Spleen (tissue), 11 donors: ENCODE measurements around the gene TCEANC. TPM values are rescaled to one million over a fixed set of nuclear protein-coding genes. Genes with fewer than 3 reads are reported as not detected.

Experiments
- DNase-seq: peaks from one replicate; pipeline ENCODE4 v3.0.0-alpha.2; 2020
- H3K27ac ChIP-seq, 8 donors: fragments of 200-600 bp; sonication (generic) in 7 of 8; 1 replicate in 4 of 8; 2 replicates in 4 of 8; pipeline versions ENCODE4 v1.5.0 to v1.8.0; 2016 to 2021; ENCODE audit warnings: inconsistent platforms in 4 of 8, mild to moderate bottlenecking in 4 of 8, moderate library complexity in 1 of 8
- H3K27me3 ChIP-seq, 7 donors: fragments of 200-600 bp; sonication (generic) in 6 of 7; replicated peaks in 1 of 7; 1 replicate in 4 of 7; 2 replicates in 3 of 7; pipeline versions ENCODE4 v1.5.0 to v1.8.0; 2016 to 2021; ENCODE audit warnings: inconsistent platforms in 3 of 7, mild to moderate bottlenecking in 1 of 7
- H3K36me3 ChIP-seq, 6 donors: fragments of 200-600 bp; sonication (generic) in 5 of 6; 1 replicate in 4 of 6; 2 replicates in 2 of 6; pipeline versions ENCODE4 v1.5.0 to v1.8.0; 2016 to 2021; ENCODE audit warnings: inconsistent platforms in 2 of 6
- H3K4me1 ChIP-seq, 6 donors: fragments of 200-600 bp; sonication (generic) in 5 of 6; 1 replicate in 3 of 6; 2 replicates in 3 of 6; pipeline versions ENCODE4 v1.5.0 to v1.8.0; 2016 to 2021; ENCODE audit warnings: inconsistent platforms in 3 of 6
- H3K4me3 ChIP-seq, 8 donors: fragments of 200-600 bp; sonication (generic) in 7 of 8; 1 replicate in 4 of 8; 2 replicates in 4 of 8; pipeline versions ENCODE4 v1.5.0 to v1.8.0; 2016 to 2021; ENCODE audit warnings: inconsistent platforms in 4 of 8, mild to moderate bottlenecking in 4 of 8, moderate library complexity in 2 of 8
- H3K9me3 ChIP-seq, 8 donors: fragments of 200-600 bp; sonication (generic) in 7 of 8; 1 replicate in 4 of 8; 2 replicates in 4 of 8; pipeline versions ENCODE4 v1.5.0 to v1.8.0; 2016 to 2021; ENCODE audit warnings: inconsistent platforms in 4 of 8
- CTCF ChIP-seq, 11 experiments: fragments of 200-600 bp in 7 of 11; fragments of 450-650 bp in 4 of 11; sonication (generic) in 4 of 11; IDR thresholded peaks in 8 of 11; conservative IDR thresholded peaks in 3 of 11; 1 replicate in 7 of 11; 2 replicates in 4 of 11; pipeline versions ENCODE4 v1.4.0 to v1.8.0; 2016 to 2021; ENCODE audit warnings: antibody characterized with exemption in 11 of 11, inconsistent platforms in 4 of 11, mild to moderate bottlenecking in 1 of 11
- POLR2A ChIP-seq, 3 donors: fragments of 450-650 bp; IDR thresholded peaks; one replicate each; pipeline ENCODE4 v1.5.1; 2017; ENCODE audit warnings: antibody characterized with exemption in 3 of 3, mild to moderate bottlenecking in 1 of 3
- POLR2AphosphoS5 ChIP-seq, 3 donors: sonication (generic); formaldehyde crosslinking; IDR thresholded peaks; one replicate each; pipeline ENCODE4 v1.5.1; 2017; ENCODE audit warnings: antibody characterized with exemption in 3 of 3
- WGBS, 5 donors: extraction: QIAGEN DNeasy Blood & Tissue Kit in 3 of 5; methylation state at CpG; one replicate each; pipeline versions ENCODE4 v1.1.5 to v1.1.7; 2013 to 2018; 5-methylcytosine and 5-hydroxymethylcytosine counted together
- intact Hi-C: fragments of 100-400 bp; cut with DNase I; formaldehyde crosslinking; loops from one replicate; pipeline ENCODE4 v1.15.0; 2023; ENCODE audit warnings: low total_unique reads
- polyA plus RNA-seq, 3 donors: library from polyadenylated mRNA; stranded (reverse); fragments of 200-250 nt; gene quantifications; one replicate each; pipeline ENCODE4 v1.2.1, GENCODE V29; 2013
- total RNA-seq, 7 donors: library from RNA; depleted of rRNA in 3 of 7; stranded (reverse); fragments of >200 nt in 3 of 7; fragmentation: NEBNext Ultra II Directional in 4 of 7; extraction: Animal tissue kit (Norgen Biotek cat#: 25700) in 4 of 7; gene quantifications; one replicate each; pipeline versions ENCODE4 v1.1.0 to v1.2.1, GENCODE V29; 2016 to 2021
- donor health status: healthy with polysubstance abuse.
- donor health status: DM: no; HTN: no; CAD: no; lungs with moderate emphysema.
- donor health status: DM: no; HTN: no; CAD: no.
- donor health status: Bipolar disorder and iron deficiency.
- donor health status: healthy.
- donor health status: DM: no; HTN: no; CAD: no.
- donor health status: DM: yes; HTN: yes; CAD: no.

TCEANC gene
- total and polyA plus RNA-seq, 10 donors = 2.6 to 11.6 (median 8.1) TPM

GRCh38 chrX:13699183-13699826, 46.4 kb downstream of the TCEANC start:
- no peak for DNase-seq
- 58 to 66% (median 63%) methylated on average over 7 of the region's 7 CpGs for WGBS, 5 donors
- peaks cover 0 to 7% (median 0%) of the 10 kb centered on the region in 6 donors for H3K36me3 ChIP-seq
- H3K27me3 ChIP-seq = peaks cover 0 to 4% (median 0%) of the 10 kb centered on the region in 7 donors
- intact Hi-C loops = no loop called here
- no peaks in the 10 kb centered on the region for H3K9me3 ChIP-seq
- H3K27ac ChIP-seq = peak overlapping the region in 5 of 8 donors; percentile 7 to 73 (median 66)
- peaks cover 15 to 99% (median 59%) of the 10 kb centered on the region in 6 donors for H3K4me1 ChIP-seq
- no peak overlapping the region for H3K4me3 ChIP-seq
- TF ChIP-seq CTCF (IDR thresholded peaks at IDR 0.05 in 8 of 11, conservative IDR thresholded peaks at IDR 0.05 in 3 of 11) (no peak), POLR2A (IDR thresholded peaks at IDR 0.05) (no peak), POLR2AphosphoS5 (IDR thresholded peaks at IDR 0.05) (no peak)

GRCh38 chrX:13700380-13700779, 47.4 kb downstream of the TCEANC start:
- Histone ChIP-seq H3K27ac (no peak overlapping the region), H3K9me3 (no peaks in the 10 kb centered on the region), H3K4me1 (peaks cover 10 to 89% (median 49%) of the 10 kb centered on the region in 6 donors), H3K36me3 (peaks cover 0 to 8% (median 0%) of the 10 kb centered on the region in 6 donors), H3K4me3 (no peak overlapping the region), H3K27me3 (peaks cover 0 to 4% (median 0%) of the 10 kb centered on the region in 7 donors)
- DNase-seq = no peak
- intact Hi-C loops = no loop called here
- TF ChIP-seq POLR2AphosphoS5 (IDR thresholded peaks at IDR 0.05) (no peak), CTCF (IDR thresholded peaks at IDR 0.05 in 8 of 11, conservative IDR thresholded peaks at IDR 0.05 in 3 of 11) (no peak), POLR2A (IDR thresholded peaks at IDR 0.05) (no peak)
- WGBS, 5 donors = 73 to 88% (median 82%) methylated on average over 4 of the region's 4 CpGs

- no peak for DNase-seq
- WGBS, 5 donors = 71 to 85% (median 77%) methylated on average over 4 to 5 of the region's 5 CpGs
- H3K4me3 ChIP-seq = no peak overlapping the region
- H3K27me3 ChIP-seq = peaks cover 0 to 4% (median 0%) of the 10 kb centered on the region in 7 donors
- intact Hi-C loops = no loop called here
- peaks cover 10 to 70% (median 36%) of the 10 kb centered on the region in 6 donors for H3K4me1 ChIP-seq
- peak overlapping the region in 1 of 8 donors; percentile 17 for H3K27ac ChIP-seq
- peaks cover 0 to 17% (median 0%) of the 10 kb centered on the region in 6 donors for H3K36me3 ChIP-seq
- H3K9me3 ChIP-seq = no peaks in the 10 kb centered on the region
- no peak for TF ChIP-seq CTCF (IDR thresholded peaks at IDR 0.05 in 8 of 11, conservative IDR thresholded peaks at IDR 0.05 in 3 of 11)
- TF ChIP-seq POLR2AphosphoS5 (IDR thresholded peaks at IDR 0.05) = no peak
- TF ChIP-seq POLR2A (IDR thresholded peaks at IDR 0.05) = no peak
Measured at GRCh38 chrX:13702111-13702789, 49.3 kb downstream of the TCEANC start.

GRCh38 chrX:13703135-13703534, 50.2 kb downstream of the TCEANC start:
- Histone ChIP-seq H3K27me3 (peaks cover 0 to 4% (median 0%) of the 10 kb centered on the region in 7 donors), H3K9me3 (no peaks in the 10 kb centered on the region), H3K4me3 (no peak overlapping the region), H3K36me3 (peaks cover 0 to 25% (median 2%) of the 10 kb centered on the region in 6 donors), H3K4me1 (peaks cover 6 to 62% (median 28%) of the 10 kb centered on the region in 6 donors), H3K27ac (no peak overlapping the region)
- TF ChIP-seq CTCF (IDR thresholded peaks at IDR 0.05 in 8 of 11, conservative IDR thresholded peaks at IDR 0.05 in 3 of 11) = no peak
- TF ChIP-seq POLR2A (IDR thresholded peaks at IDR 0.05) = no peak
- TF ChIP-seq POLR2AphosphoS5 (IDR thresholded peaks at IDR 0.05) = no peak
- DNase-seq = no peak
- intact Hi-C loops = no loop called here
- 81 to 94% (median 89%) methylated on average over 3 of the region's 3 CpGs for WGBS, 5 donors
